Left lung (tissue), 10 donors: ENCODE results near the gene PTPN11. TPM values are rescaled to one million over a fixed set of nuclear protein-coding genes. Genes with fewer than 3 reads are reported as not detected.

Experiments used
- ATAC-seq: fragments of 200-7000 bp; cut with Tn5 transposase; one replicate; pipeline ENCODE4 v1.9.1; 2020; ENCODE audit warnings: moderate library complexity
- DNase-seq, 4 donors: peaks; one replicate each; pipeline ENCODE4 v3.0.0-alpha.2; 2013 to 2020
- H3K27ac ChIP-seq, 2 donors: fragments of 200-600 bp; sonication (generic) in 1 of 2; one replicate each; pipeline versions ENCODE4 v1.5.0 to v1.8.0; 2020 to 2021
- H3K27me3 ChIP-seq, 2 donors: fragments of 200-600 bp; sonication (generic) in 1 of 2; one replicate each; pipeline versions ENCODE4 v1.5.0 to v1.8.0; 2020 to 2021
- H3K36me3 ChIP-seq, 2 donors: fragments of 200-600 bp; sonication (generic) in 1 of 2; one replicate each; pipeline versions ENCODE4 v1.5.0 to v1.8.0; 2020 to 2021
- H3K4me1 ChIP-seq, 2 donors: fragments of 200-600 bp; one replicate each; pipeline ENCODE4 v1.8.0; 2021
- H3K4me3 ChIP-seq, 2 donors: fragments of 200-600 bp; sonication (generic) in 1 of 2; one replicate each; pipeline versions ENCODE4 v1.5.0 to v1.8.0; 2020 to 2021; ENCODE audit warnings: mild to moderate bottlenecking in 1 of 2
- H3K9me3 ChIP-seq, 2 donors: fragments of 200-600 bp; sonication (generic) in 1 of 2; one replicate each; pipeline versions ENCODE4 v1.5.0 to v1.8.0; 2020 to 2021
- CTCF ChIP-seq, 2 donors: fragments of 200-600 bp; sonication (generic) in 1 of 2; IDR thresholded peaks; one replicate each; pipeline versions ENCODE4 v1.5.0 to v1.8.0; 2021; ENCODE audit warnings: antibody characterized with exemption in 2 of 2
- intact Hi-C, 2 donors: fragments of 100-400 bp; cut with DNase I; formaldehyde crosslinking; loops; one replicate each; pipeline versions ENCODE4 v1.11.2 to v1.14.2; 2022
- polyA plus RNA-seq, 6 donors: library from polyadenylated mRNA; unstranded; fragments of 120-200 nt; gene quantifications; one replicate each; pipeline ENCODE4 v1.2.1, GENCODE V29; 2013; ENCODE audit not compliant: insufficient read length in 6 of 6
- total RNA-seq, 2 donors: library from RNA; stranded (reverse); fragmentation: NEBNext Ultra II Directional; extraction: Animal tissue kit (Norgen Biotek cat#: 25700); gene quantifications; one replicate each; pipeline ENCODE4 v1.2.1, GENCODE V29; 2021
- donor health status: DM: no; HTN: yes; CAD: no.
- donor health status: DM: no; HTN: no; CAD: no.

Gene PTPN11
- total and polyA plus RNA-seq, 8 donors = 56.5 to 118 (median 64.4) TPM

DNA sequence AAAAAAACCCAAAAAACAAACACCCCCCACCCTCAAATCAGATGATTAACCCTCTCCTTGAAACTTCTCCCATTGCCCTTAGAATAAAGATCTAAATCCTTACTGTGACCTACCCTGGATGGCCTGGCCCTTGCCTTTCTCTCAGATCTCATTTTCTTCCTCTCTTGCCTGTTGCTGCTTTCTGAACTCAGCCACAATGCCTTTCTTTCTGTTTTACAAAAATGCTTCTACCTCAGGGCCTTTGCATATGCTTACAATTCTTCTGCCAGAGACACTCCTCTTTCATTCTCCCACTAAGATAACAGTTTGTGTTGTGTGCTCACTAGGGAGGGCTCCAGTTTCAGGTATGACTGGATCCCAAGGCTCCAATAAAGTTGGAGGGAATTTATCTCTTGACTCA, 108.3 kb downstream of the PTPN11 start:
- intact Hi-C loops = no loop called here
- no peaks in the 10 kb centered on the region for H3K36me3 ChIP-seq
- no peak overlapping the region for H3K4me3 ChIP-seq
- no peak overlapping the region for H3K27ac ChIP-seq
- TF ChIP-seq CTCF (IDR thresholded peaks at IDR 0.05) = no peak
- no peak for DNase-seq
- no peak for ATAC-seq
- no peaks in the 10 kb centered on the region for H3K4me1 ChIP-seq
- H3K27me3 ChIP-seq = no peaks in the 10 kb centered on the region
- no peaks in the 10 kb centered on the region for H3K9me3 ChIP-seq

- ATAC-seq (no peak), DNase-seq (no peak)
- Histone ChIP-seq H3K27ac (no peak overlapping the region), H3K27me3 (no peaks in the 10 kb centered on the region), H3K36me3 (no peaks in the 10 kb centered on the region), H3K4me1 (no peaks in the 10 kb centered on the region), H3K9me3 (no peaks in the 10 kb centered on the region), H3K4me3 (no peak overlapping the region)
- intact Hi-C loops = no loop called here
- TF ChIP-seq CTCF (IDR thresholded peaks at IDR 0.05) = no peak
Measured at GRCh38 chr12:112527501-112527900, 108.8 kb downstream of the PTPN11 start.

- no peaks in the 10 kb centered on the region for H3K9me3 ChIP-seq
- H3K4me3 ChIP-seq = no peak overlapping the region
- no peaks in the 10 kb centered on the region for H3K27me3 ChIP-seq
- intact Hi-C loops = no loop called here
- no peak for ATAC-seq
- DNase-seq = no peak
- no peaks in the 10 kb centered on the region for H3K4me1 ChIP-seq
- no peak for TF ChIP-seq CTCF (IDR thresholded peaks at IDR 0.05)
- H3K27ac ChIP-seq = no peak overlapping the region
- H3K36me3 ChIP-seq = no peaks in the 10 kb centered on the region
Measured at GRCh38 chr12:112528521-112528920, 109.8 kb downstream of the PTPN11 start.

DNA sequence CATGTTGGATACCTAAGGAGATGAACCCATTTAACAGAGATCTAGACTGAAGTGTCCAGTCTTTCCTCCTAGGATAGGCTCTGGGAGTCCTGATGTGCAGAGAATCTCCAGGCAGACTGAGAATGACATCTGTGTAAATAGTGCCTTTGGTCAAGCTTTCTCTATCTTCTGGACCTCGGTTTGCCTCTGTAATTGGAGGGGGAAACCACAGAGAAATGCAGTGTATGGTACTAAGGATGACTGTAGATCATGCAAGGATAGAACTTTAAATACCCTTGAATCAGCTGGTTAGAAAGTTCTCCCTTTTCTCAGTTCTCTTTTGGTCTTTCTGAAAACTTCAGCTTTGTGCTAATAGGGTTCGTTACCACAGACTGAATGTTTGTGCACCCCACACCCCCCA, 112.2 kb downstream of the PTPN11 start:
- TF ChIP-seq CTCF (IDR thresholded peaks at IDR 0.05) = no peak
- DNase-seq = no peak

GRCh38 chr12:112532106-112532505, 113.4 kb downstream of the PTPN11 start:
- no peaks in the 10 kb centered on the region for H3K4me1 ChIP-seq
- no peaks in the 10 kb centered on the region for H3K36me3 ChIP-seq
- no peaks in the 10 kb centered on the region for H3K9me3 ChIP-seq
- ATAC-seq (no peak), DNase-seq (no peak)
- H3K27me3 ChIP-seq = no peaks in the 10 kb centered on the region
- no peak for TF ChIP-seq CTCF (IDR thresholded peaks at IDR 0.05)
- H3K27ac ChIP-seq = no peak overlapping the region
- intact Hi-C loops = no loop called here
- H3K4me3 ChIP-seq = no peak overlapping the region

More for the DNA sequence above, 112.2 kb downstream of the PTPN11 start:
- no peak overlapping the region for H3K4me3 ChIP-seq
- H3K4me1 ChIP-seq = no peaks in the 10 kb centered on the region
- ATAC-seq = no peak
- H3K9me3 ChIP-seq = no peaks in the 10 kb centered on the region
- H3K36me3 ChIP-seq = no peaks in the 10 kb centered on the region
- no peaks in the 10 kb centered on the region for H3K27me3 ChIP-seq
- no peak overlapping the region for H3K27ac ChIP-seq
- intact Hi-C loops = no loop called here
